IMR-90 (cell line): ENCODE results near the gene IGF2BP3. TPM values are rescaled to one million over a fixed set of nuclear protein-coding genes. Genes with fewer than 3 reads are reported as not detected.
A peak's percentile ranks its signal among the peaks of the same experiment; 100 is the strongest.

Source experiments
- ATAC-seq: fragments of 200-7000 bp; cut with Tn5 transposase; 2 replicates; pipeline ENCODE4 v1.9.1; 2020; ENCODE audit warnings: low read depth, mild to moderate bottlenecking, moderate library complexity
- BruUV-seq: library from RNA; stranded (reverse); fragments of 400-500 nt; replicated peaks from 2 replicates; lab custom pipeline; 2021; lab: Mats Ljungman, UMichigan
- CTCF ChIA-PET: fragments of 300-600 bp; formaldehyde crosslinking; extraction: SDS; loops from one replicate; lab custom pipeline; 2021; ENCODE audit warnings: antibody characterized with exemption; lab: Yijun Ruan, JAX
- POLR2A ChIA-PET: fragments of 300-600 bp; sonication (Branson Sonifier 250); formaldehyde crosslinking; loops from one replicate; lab custom pipeline; 2022; ENCODE audit warnings: antibody characterized with exemption; ENCODE audit not compliant: unreplicated experiment; lab: Charles Lee
- DNase-seq: peaks from one replicate; pipeline ENCODE4 v3.0.0; 2013
- H2AFZ ChIP-seq: replicated peaks from 2 replicates; pipeline ENCODE3; 2013; ENCODE audit warnings: low read length, mild to moderate bottlenecking; ENCODE audit not compliant: poor library complexity
- H2AK5ac ChIP-seq: 2 replicates; pipeline ENCODE4 v1.6.1; 2013; ENCODE audit warnings: low read depth, low read length, inconsistent platforms
- H2AK9ac ChIP-seq: replicated peaks from 2 replicates; pipeline ENCODE3; 2013; ENCODE audit warnings: mild to moderate bottlenecking, low read depth, low read length, moderate library complexity; ENCODE audit not compliant: poor library complexity
- H2BK120ac ChIP-seq: 2 replicates; pipeline ENCODE4 v1.6.1; 2013; ENCODE audit warnings: low read depth, low read length, inconsistent platforms
- H2BK15ac ChIP-seq: 3 replicates; pipeline ENCODE4 v1.6.1; 2013; ENCODE audit warnings: low read depth, low read length, inconsistent platforms
- H2BK20ac ChIP-seq: 2 replicates; pipeline ENCODE4 v1.6.1; 2013; ENCODE audit warnings: low read depth, mild to moderate bottlenecking, inconsistent platforms, low read length, moderate library complexity
- H2BK5ac ChIP-seq: 2 replicates; pipeline ENCODE4 v1.6.1; 2013; ENCODE audit warnings: mild to moderate bottlenecking, low read depth, low read length, inconsistent platforms; ENCODE audit not compliant: poor library complexity, severe bottlenecking
- H3K14ac ChIP-seq: replicated peaks from 2 replicates; pipeline ENCODE4 v1.6.1; 2013; ENCODE audit warnings: low read depth, low read length, inconsistent platforms
- H3K18ac ChIP-seq: 2 replicates; pipeline ENCODE4 v1.6.1; 2013; ENCODE audit warnings: low read depth, low read length, control low read depth
- H3K23ac ChIP-seq: 2 replicates; pipeline ENCODE4 v1.6.1; 2013; ENCODE audit warnings: low read depth, low read length, inconsistent platforms
- H3K27ac ChIP-seq: 2 replicates; pipeline ENCODE4 v1.5.1; 2013; ENCODE audit warnings: mild to moderate bottlenecking, control low read depth, low read length; ENCODE audit not compliant: insufficient read depth
- H3K27me3 ChIP-seq: 2 replicates; pipeline ENCODE4 v1.6.1; 2013; ENCODE audit warnings: low read length; ENCODE audit not compliant: control insufficient read depth, insufficient read depth
- H3K36me3 ChIP-seq: 2 replicates; pipeline ENCODE4 v1.6.1; 2013; ENCODE audit warnings: low read length, mixed read lengths; ENCODE audit not compliant: control insufficient read depth, insufficient read depth
- H3K4ac ChIP-seq: 2 replicates; pipeline ENCODE4 v1.6.1; 2013; ENCODE audit warnings: low read depth, low read length, inconsistent platforms
- H3K4me1 ChIP-seq: 2 replicates; pipeline ENCODE4 v1.6.1; 2013; ENCODE audit warnings: low read length, mixed read lengths; ENCODE audit not compliant: control insufficient read depth, insufficient read depth
- H3K4me2 ChIP-seq: 2 replicates; pipeline ENCODE4 v1.6.1; 2013; ENCODE audit warnings: low read depth, mild to moderate bottlenecking, control low read depth, low read length, moderate library complexity
- H3K4me3 ChIP-seq: 2 replicates; pipeline ENCODE4 v1.5.1; 2013; ENCODE audit warnings: low read depth, mild to moderate bottlenecking, control low read depth, low read length, moderate library complexity; ENCODE audit not compliant: insufficient read depth
- H3K56ac ChIP-seq: 2 replicates; pipeline ENCODE4 v1.6.1; 2013; ENCODE audit warnings: low read length, inconsistent platforms; ENCODE audit not compliant: insufficient read depth; ENCODE audit errors: extremely low read depth
- H3K79me1 ChIP-seq, 2 experiments: 2 replicates each; pipeline ENCODE4 v1.6.1; 2013; ENCODE audit warnings: low read length in 2 of 2, inconsistent platforms in 1 of 2, low read depth in 1 of 2
- H3K9ac ChIP-seq: 2 replicates; pipeline ENCODE4 v1.6.1; 2013; ENCODE audit warnings: low read depth, low read length, control low read depth
- H3K9me1 ChIP-seq: 2 replicates; pipeline ENCODE4 v1.6.1; 2013; ENCODE audit warnings: low read length, inconsistent platforms; ENCODE audit not compliant: insufficient read depth
- H3K9me3 ChIP-seq: 2 replicates; pipeline ENCODE4 v1.6.1; 2013; ENCODE audit warnings: low read length; ENCODE audit not compliant: control insufficient read depth, insufficient read depth
- H4K20me1 ChIP-seq: 2 replicates; pipeline ENCODE4 v1.6.1; 2013; ENCODE audit warnings: low read length, inconsistent platforms; ENCODE audit not compliant: insufficient read depth
- H4K5ac ChIP-seq: 2 replicates; pipeline ENCODE4 v1.6.1; 2013; ENCODE audit warnings: mild to moderate bottlenecking, low read depth, low read length, control low read depth
- H4K8ac ChIP-seq, 2 experiments: 2 replicates each; pipeline ENCODE4 v1.6.1; 2013; ENCODE audit warnings: low read depth in 2 of 2, low read length in 2 of 2, control low read depth in 1 of 2, inconsistent platforms in 1 of 2
- H4K91ac ChIP-seq: 2 replicates; pipeline ENCODE4 v1.6.1; 2013; ENCODE audit warnings: low read depth, low read length, inconsistent platforms; ENCODE audit not compliant: insufficient read depth
- MAFK ChIP-seq: IDR thresholded peaks from 2 replicates; pipeline ENCODE4 v1.6.1; 2012; ENCODE audit warnings: low read depth, low read length, improper control_type of control experiment
- POLR2A ChIP-seq: IDR thresholded peaks from 2 replicates; pipeline ENCODE4 v1.6.1; 2012; ENCODE audit warnings: mild to moderate bottlenecking, low read depth, low read length
- WGBS, 2 experiments: methylation state at CpG; one replicate each; pipeline versions ENCODE4 v1.1.5 to v1.1.7; 2013; ENCODE audit warnings: missing lambda C conversion rate in 2 of 2; ENCODE audit not compliant: insufficient read length in 1 of 2; ENCODE audit errors: extremely low coverage in 2 of 2; 5-methylcytosine and 5-hydroxymethylcytosine counted together
- dilution Hi-C: fragments of 300-500 bp; cut with HindIII; formaldehyde crosslinking; loops from one replicate; pipeline ENCODE4 v1.14.3; 2018; ENCODE audit warnings: low sequenced_read_pairs; ENCODE audit not compliant: unreplicated experiment
- in situ Hi-C: fragments of 300-500 bp; cut with MboI; formaldehyde crosslinking; loops from 3 replicates; pipeline ENCODE4 v1.14.3; 2019; ENCODE audit warnings: low sequenced_read_pairs, inconsistent platforms, mixed read lengths
- intact Hi-C: fragments of 100-400 bp; cut with micrococcal nuclease; formaldehyde crosslinking; loops from 2 replicates; pipeline ENCODE4 v1.10.0; 2022
- polyA plus RNA-seq, 3 experiments: library from polyadenylated mRNA; depleted of rRNA; stranded (reverse); fragments of >200 nt; gene quantifications; 2 replicates each; pipeline ENCODE4 v1.2.3, GENCODE V29; 2012; ENCODE audit warnings: low replicate concordance in 1 of 3
- total RNA-seq: library from RNA; depleted of rRNA; stranded (reverse); fragments of >200 nt; gene quantifications from 2 replicates; pipeline ENCODE4 v1.2.3, GENCODE V29; 2012

The IGF2BP3 gene
- total and polyA plus RNA-seq, 2 of the 4 experiments (the other 2 are of a cell fraction) = 50.9 to 59.3 TPM

DNA sequence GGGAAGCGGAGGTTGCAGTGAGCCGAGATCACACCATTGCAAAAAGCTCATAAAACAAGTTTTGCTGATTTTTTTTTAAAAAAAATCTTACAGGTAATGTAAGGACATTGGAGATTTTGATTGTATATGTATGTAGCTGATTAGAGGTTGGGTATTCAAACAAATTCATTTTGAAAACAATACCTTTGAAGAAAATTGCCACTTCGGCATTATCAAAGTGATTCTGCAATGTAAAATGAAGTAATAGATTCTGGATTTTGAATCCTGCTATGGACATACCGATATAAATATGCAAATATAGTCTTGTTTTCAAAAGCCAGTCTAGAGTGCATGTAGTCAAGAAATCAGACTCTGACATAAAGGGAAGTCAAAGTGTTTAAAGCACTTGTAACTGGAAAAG, 12.4 kb upstream of the IGF2BP3 start:
- intact Hi-C loops = no loop called here

More for the DNA sequence above, 12.4 kb upstream of the IGF2BP3 start:
- H2BK120ac ChIP-seq = no peak overlapping the region
- H3K4ac ChIP-seq = no peak overlapping the region
- H3K18ac ChIP-seq = no peak overlapping the region
- no peak for DNase-seq
- H2AK9ac ChIP-seq = no peak overlapping the region
- no peaks in the 10 kb centered on the region for H3K9me3 ChIP-seq
- no peak overlapping the region for H3K14ac ChIP-seq
- H3K27ac ChIP-seq = no peak overlapping the region
- no peak overlapping the region for H4K91ac ChIP-seq
- H3K27me3 ChIP-seq = no peaks in the 10 kb centered on the region
- H2AFZ ChIP-seq = no peak overlapping the region
- dilution Hi-C loops = no loop called here
- no peak overlapping the region for H3K56ac ChIP-seq
- H3K79me1 ChIP-seq = peaks cover 0 to 4% of the 10 kb centered on the region in 2 experiments; a peak in 2 of 4 replicates
- in situ Hi-C loops = no loop called here
- no peak overlapping the region for H2BK20ac ChIP-seq
- POLR2A ChIA-PET = interaction anchor here (0.6 kb wide), 1 partner anchor 198 kb away, joined by 3 read pairs; no protein-coding TSS in a partner anchor
- H2BK5ac ChIP-seq = no peak overlapping the region
- no peak overlapping the region for H2BK15ac ChIP-seq
- no TSS peak for BruUV-seq
- H3K9me1 ChIP-seq = no peaks in the 10 kb centered on the region
- no peak overlapping the region for H3K4me3 ChIP-seq
- CTCF ChIA-PET = interaction anchor here (0.6 to 1.0 kb wide), 2 partner anchors 28 to 210 kb away, joined by 4 read pairs; no protein-coding TSS in a partner anchor
- 100% methylated on average over 1 of the region's 4 CpGs; no CpG with 5 or more reads in 1 of the 2 experiments for WGBS, 2 experiments
- no peak overlapping the region for H3K9ac ChIP-seq
- no peak overlapping the region for H4K5ac ChIP-seq
- no peaks in the 10 kb centered on the region for H4K20me1 ChIP-seq
- no peak overlapping the region for H3K23ac ChIP-seq
- H3K36me3 ChIP-seq = no peaks in the 10 kb centered on the region
- ATAC-seq = no peak
- no peak overlapping the region for H4K8ac ChIP-seq
- H3K4me2 ChIP-seq = no peak overlapping the region
- TF ChIP-seq MAFK (peak; percentile 30; the same call in 1 of the 2 replicates), POLR2A (no peak)
- peaks cover 2% of the 10 kb centered on the region; the same call in 1 of the 2 replicates for H3K4me1 ChIP-seq
- no peak overlapping the region for H2AK5ac ChIP-seq
